K562 (cell line): ENCODE results near the gene FN1. TPM values are rescaled to one million over a fixed set of nuclear protein-coding genes. Genes with fewer than 3 reads are reported as not detected.

Source experiments
- HEY1 ChIP-seq: fragments of 250-450 bp; sonication (Bioruptor Pico); IDR thresholded peaks from 2 replicates; pipeline ENCODE4 v1.5.0; 2020; ENCODE audit warnings: mild to moderate bottlenecking, moderate library complexity, borderline replicate concordance
- NFIC ChIP-seq: fragments of 450-650 bp; IDR thresholded peaks from 2 replicates; pipeline ENCODE4 v1.6.1; 2017; ENCODE audit warnings: mild to moderate bottlenecking, inconsistent platforms
- PHF21A ChIP-seq: fragments of 450-650 bp; IDR thresholded peaks from 2 replicates; pipeline ENCODE4 v1.6.1; 2017; ENCODE audit warnings: low read depth, borderline replicate concordance
- SRSF3 ChIP-seq: fragments of 200-400 bp; formaldehyde crosslinking; IDR thresholded peaks from 2 replicates; pipeline ENCODE4 v1.6.1; 2016; ENCODE audit warnings: mild to moderate bottlenecking, low read length, moderate library complexity; ENCODE audit not compliant: insufficient read depth
- ZBTB26 ChIP-seq: fragments of 450-650 bp; formaldehyde crosslinking; IDR thresholded peaks from 2 replicates; pipeline ENCODE4 v1.4.0; 2022; ENCODE audit warnings: missing genetic modification characterization
- polyA plus RNA-seq, 8 experiments: library from polyadenylated mRNA; depleted of rRNA in 4 of 8; stranded (reverse) in 5 of 8; unstranded in 3 of 8; fragments of >200 nt; fragmentation: Nextera tagmentation in 2 of 8; fragmentation: Illumina TruSeq in 1 of 8; extraction: Ambion mirVana in 2 of 8; extraction: Trizol in 1 of 8; gene quantifications; 2 replicates each; pipeline versions ENCODE4 v1.2.1 to v1.2.3, GENCODE V29; 2011 to 2014; ENCODE audit warnings: inconsistent platforms in 1 of 8, missing spikeins in 1 of 8
- total RNA-seq, 7 experiments: library from RNA; depleted of rRNA in 6 of 7; stranded (reverse); fragments of >200 nt in 6 of 7; fragmentation: Illumina TruSeq in 2 of 7; extraction: Trizol in 2 of 7; gene quantifications; 2 replicates each; pipeline versions ENCODE4 v1.2.1 to v1.2.3, GENCODE V29; 2011 to 2021; ENCODE audit warnings: low replicate concordance in 1 of 7
- TF ChIP-seq, protein P1 (sequence below): fragments of 450-650 bp; IDR thresholded peaks from 2 replicates; pipeline ENCODE4 v1.6.1; 2016; ENCODE audit warnings: mild to moderate bottlenecking, moderate library complexity

FN1 gene
- total and polyA plus RNA-seq, 9 of the 15 experiments (the other 6 are each of a cell fraction or from before 2014, with no cell fraction given), result 7.4 to 19.1 (median 11.2) TPM

DNA sequence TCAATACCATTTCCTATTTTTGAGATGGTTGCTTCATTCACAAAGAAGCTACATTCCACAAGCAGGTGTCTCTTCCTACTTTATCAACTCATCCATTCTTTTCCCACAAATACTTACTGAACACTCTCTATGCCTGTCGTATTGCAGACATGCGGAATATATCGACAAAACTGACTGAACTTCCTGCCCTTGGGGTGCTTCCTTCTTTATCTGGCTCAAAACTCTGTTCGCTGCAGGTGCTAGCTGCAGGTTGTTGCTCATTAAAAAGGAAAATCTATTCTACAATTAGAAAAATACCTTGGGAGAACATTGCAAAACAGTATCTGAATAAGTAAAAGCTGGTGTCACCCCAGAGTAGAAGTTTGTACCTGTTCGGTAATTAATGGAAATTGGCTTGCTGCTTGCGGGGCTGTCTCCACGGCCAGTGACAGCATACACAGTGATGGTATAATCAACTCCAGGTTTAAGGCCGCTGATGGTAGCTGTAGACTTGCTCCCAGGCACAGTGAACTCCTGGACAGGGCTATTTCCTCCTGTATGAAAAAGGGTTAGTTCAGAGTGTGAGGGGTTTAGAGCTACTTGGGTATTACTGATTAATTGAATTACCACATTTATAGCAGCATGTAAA, 52.1 kb downstream of the FN1 start (continued):
- TF ChIP-seq, protein P1, sequence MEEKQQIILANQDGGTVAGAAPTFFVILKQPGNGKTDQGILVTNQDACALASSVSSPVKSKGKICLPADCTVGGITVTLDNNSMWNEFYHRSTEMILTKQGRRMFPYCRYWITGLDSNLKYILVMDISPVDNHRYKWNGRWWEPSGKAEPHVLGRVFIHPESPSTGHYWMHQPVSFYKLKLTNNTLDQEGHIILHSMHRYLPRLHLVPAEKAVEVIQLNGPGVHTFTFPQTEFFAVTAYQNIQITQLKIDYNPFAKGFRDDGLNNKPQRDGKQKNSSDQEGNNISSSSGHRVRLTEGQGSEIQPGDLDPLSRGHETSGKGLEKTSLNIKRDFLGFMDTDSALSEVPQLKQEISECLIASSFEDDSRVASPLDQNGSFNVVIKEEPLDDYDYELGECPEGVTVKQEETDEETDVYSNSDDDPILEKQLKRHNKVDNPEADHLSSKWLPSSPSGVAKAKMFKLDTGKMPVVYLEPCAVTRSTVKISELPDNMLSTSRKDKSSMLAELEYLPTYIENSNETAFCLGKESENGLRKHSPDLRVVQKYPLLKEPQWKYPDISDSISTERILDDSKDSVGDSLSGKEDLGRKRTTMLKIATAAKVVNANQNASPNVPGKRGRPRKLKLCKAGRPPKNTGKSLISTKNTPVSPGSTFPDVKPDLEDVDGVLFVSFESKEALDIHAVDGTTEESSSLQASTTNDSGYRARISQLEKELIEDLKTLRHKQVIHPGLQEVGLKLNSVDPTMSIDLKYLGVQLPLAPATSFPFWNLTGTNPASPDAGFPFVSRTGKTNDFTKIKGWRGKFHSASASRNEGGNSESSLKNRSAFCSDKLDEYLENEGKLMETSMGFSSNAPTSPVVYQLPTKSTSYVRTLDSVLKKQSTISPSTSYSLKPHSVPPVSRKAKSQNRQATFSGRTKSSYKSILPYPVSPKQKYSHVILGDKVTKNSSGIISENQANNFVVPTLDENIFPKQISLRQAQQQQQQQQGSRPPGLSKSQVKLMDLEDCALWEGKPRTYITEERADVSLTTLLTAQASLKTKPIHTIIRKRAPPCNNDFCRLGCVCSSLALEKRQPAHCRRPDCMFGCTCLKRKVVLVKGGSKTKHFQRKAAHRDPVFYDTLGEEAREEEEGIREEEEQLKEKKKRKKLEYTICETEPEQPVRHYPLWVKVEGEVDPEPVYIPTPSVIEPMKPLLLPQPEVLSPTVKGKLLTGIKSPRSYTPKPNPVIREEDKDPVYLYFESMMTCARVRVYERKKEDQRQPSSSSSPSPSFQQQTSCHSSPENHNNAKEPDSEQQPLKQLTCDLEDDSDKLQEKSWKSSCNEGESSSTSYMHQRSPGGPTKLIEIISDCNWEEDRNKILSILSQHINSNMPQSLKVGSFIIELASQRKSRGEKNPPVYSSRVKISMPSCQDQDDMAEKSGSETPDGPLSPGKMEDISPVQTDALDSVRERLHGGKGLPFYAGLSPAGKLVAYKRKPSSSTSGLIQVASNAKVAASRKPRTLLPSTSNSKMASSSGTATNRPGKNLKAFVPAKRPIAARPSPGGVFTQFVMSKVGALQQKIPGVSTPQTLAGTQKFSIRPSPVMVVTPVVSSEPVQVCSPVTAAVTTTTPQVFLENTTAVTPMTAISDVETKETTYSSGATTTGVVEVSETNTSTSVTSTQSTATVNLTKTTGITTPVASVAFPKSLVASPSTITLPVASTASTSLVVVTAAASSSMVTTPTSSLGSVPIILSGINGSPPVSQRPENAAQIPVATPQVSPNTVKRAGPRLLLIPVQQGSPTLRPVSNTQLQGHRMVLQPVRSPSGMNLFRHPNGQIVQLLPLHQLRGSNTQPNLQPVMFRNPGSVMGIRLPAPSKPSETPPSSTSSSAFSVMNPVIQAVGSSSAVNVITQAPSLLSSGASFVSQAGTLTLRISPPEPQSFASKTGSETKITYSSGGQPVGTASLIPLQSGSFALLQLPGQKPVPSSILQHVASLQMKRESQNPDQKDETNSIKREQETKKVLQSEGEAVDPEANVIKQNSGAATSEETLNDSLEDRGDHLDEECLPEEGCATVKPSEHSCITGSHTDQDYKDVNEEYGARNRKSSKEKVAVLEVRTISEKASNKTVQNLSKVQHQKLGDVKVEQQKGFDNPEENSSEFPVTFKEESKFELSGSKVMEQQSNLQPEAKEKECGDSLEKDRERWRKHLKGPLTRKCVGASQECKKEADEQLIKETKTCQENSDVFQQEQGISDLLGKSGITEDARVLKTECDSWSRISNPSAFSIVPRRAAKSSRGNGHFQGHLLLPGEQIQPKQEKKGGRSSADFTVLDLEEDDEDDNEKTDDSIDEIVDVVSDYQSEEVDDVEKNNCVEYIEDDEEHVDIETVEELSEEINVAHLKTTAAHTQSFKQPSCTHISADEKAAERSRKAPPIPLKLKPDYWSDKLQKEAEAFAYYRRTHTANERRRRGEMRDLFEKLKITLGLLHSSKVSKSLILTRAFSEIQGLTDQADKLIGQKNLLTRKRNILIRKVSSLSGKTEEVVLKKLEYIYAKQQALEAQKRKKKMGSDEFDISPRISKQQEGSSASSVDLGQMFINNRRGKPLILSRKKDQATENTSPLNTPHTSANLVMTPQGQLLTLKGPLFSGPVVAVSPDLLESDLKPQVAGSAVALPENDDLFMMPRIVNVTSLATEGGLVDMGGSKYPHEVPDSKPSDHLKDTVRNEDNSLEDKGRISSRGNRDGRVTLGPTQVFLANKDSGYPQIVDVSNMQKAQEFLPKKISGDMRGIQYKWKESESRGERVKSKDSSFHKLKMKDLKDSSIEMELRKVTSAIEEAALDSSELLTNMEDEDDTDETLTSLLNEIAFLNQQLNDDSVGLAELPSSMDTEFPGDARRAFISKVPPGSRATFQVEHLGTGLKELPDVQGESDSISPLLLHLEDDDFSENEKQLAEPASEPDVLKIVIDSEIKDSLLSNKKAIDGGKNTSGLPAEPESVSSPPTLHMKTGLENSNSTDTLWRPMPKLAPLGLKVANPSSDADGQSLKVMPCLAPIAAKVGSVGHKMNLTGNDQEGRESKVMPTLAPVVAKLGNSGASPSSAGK, result no peak
- TF ChIP-seq HEY1, result no peak
- TF ChIP-seq NFIC, result no peak
- no peak for TF ChIP-seq SRSF3
- TF ChIP-seq PHF21A, result no peak
- TF ChIP-seq ZBTB26, result no peak
- TF ChIP-seq, all 486 proteins: peak for 0
